Activated CD8-positive, alpha-beta T cell treated with anti-CD3 and anti-CD28 coated beads for 36 hours (primary cell): Measurements from ENCODE around the gene DBNL. TPM values are rescaled to one million over a fixed set of nuclear protein-coding genes. Genes with fewer than 3 reads are reported as not detected.

Experiments
- ATAC-seq: fragments of 200-7000 bp; cut with Tn5 transposase; one replicate; pipeline ENCODE4 v1.10.0; 2021; ENCODE audit warnings: mild to moderate bottlenecking, moderate library complexity
- CTCF ChIA-PET: fragments of 350-600 bp; sonication (Branson Sonifier 250); formaldehyde crosslinking; loops from one replicate; lab custom pipeline; 2021; ENCODE audit warnings: antibody characterized with exemption; lab: Charles Lee
- POLR2A ChIA-PET: fragments of 350-600 bp; sonication (Branson Sonifier 250); formaldehyde crosslinking; loops from one replicate; lab custom pipeline; 2021; ENCODE audit warnings: antibody characterized with exemption; lab: Charles Lee
- DNase-seq: peaks from one replicate; pipeline ENCODE4 v3.0.0-alpha.2; 2020
- H3K27ac Mint-ChIP-seq: one replicate; pipeline ENCODE4 v1.8.0; 2021; ENCODE audit warnings: mild to moderate bottlenecking, mixed read lengths
- H3K27me3 Mint-ChIP-seq: one replicate; pipeline ENCODE4 v1.8.0; 2021; ENCODE audit warnings: mixed read lengths
- H3K36me3 Mint-ChIP-seq: one replicate; pipeline ENCODE4 v1.8.0; 2021; ENCODE audit warnings: low read depth, mixed read lengths
- H3K4me1 Mint-ChIP-seq: one replicate; pipeline ENCODE4 v1.8.0; 2021; ENCODE audit warnings: low read depth, mixed read lengths
- H3K4me3 Mint-ChIP-seq: one replicate; pipeline ENCODE4 v1.8.0; 2021; ENCODE audit warnings: mild to moderate bottlenecking, moderate library complexity, mixed read lengths
- H3K9me3 Mint-ChIP-seq: one replicate; pipeline ENCODE4 v1.8.0; 2021; ENCODE audit warnings: mixed read lengths
- CTCF ChIP-seq: fragments of 200-600 bp; IDR thresholded peaks from one replicate; pipeline ENCODE4 v1.8.0; 2022; ENCODE audit warnings: antibody characterized with exemption, mild to moderate bottlenecking
- intact Hi-C: fragments of 100-400 bp; cut with micrococcal nuclease; formaldehyde crosslinking; loops from one replicate; pipeline ENCODE4 v1.10.0; 2022
- total RNA-seq, 2 experiments: library from RNA; stranded (reverse); gene quantifications; one replicate each; pipeline ENCODE4 v1.2.3, GENCODE V29; 2021

The DBNL gene
- total RNA-seq, 2 experiments from 2014 or later: 108 to 110 TPM

GRCh38 chr7:44087911-44088838 is 43.7 kb downstream of the DBNL start:
- Mint-ChIP-seq H3K9me3 (no peaks in the 10 kb centered on the region), H3K27ac (no peak overlapping the region), H3K36me3 (no peaks in the 10 kb centered on the region), H3K27me3 (no peaks in the 10 kb centered on the region), H3K4me3 (no peak overlapping the region), H3K4me1 (peaks cover 6% of the 10 kb centered on the region)
- ATAC-seq: no peak
- intact Hi-C loops: no loop called here
- no peak for DNase-seq
- CTCF ChIA-PET: no interaction called here
- no peak for TF ChIP-seq CTCF
- POLR2A ChIA-PET: interaction anchor here (0.5 kb wide), 1 partner anchor 941 kb away, joined by 3 read pairs; no protein-coding TSS in a partner anchor

GRCh38 chr7:44093102-44093641 is 48.7 kb downstream of the DBNL start:
- no peaks in the 10 kb centered on the region for H3K36me3 Mint-ChIP-seq
- no peaks in the 10 kb centered on the region for H3K27me3 Mint-ChIP-seq
- peaks cover 17% of the 10 kb centered on the region for H3K4me1 Mint-ChIP-seq
- no peaks in the 10 kb centered on the region for H3K9me3 Mint-ChIP-seq
- no peak overlapping the region for H3K27ac Mint-ChIP-seq
- POLR2A ChIA-PET: no interaction called here
- DNase-seq: no peak
- intact Hi-C loops: no loop called here
- ATAC-seq: no peak
- CTCF ChIA-PET: no interaction called here
- no peak overlapping the region for H3K4me3 Mint-ChIP-seq
- no peak for TF ChIP-seq CTCF

- ChIA-PET CTCF (no interaction called here), POLR2A (no interaction called here)
- H3K9me3 Mint-ChIP-seq: no peaks in the 10 kb centered on the region
- H3K27ac Mint-ChIP-seq: no peak overlapping the region
- H3K4me1 Mint-ChIP-seq: peaks cover 22% of the 10 kb centered on the region
- no peaks in the 10 kb centered on the region for H3K36me3 Mint-ChIP-seq
- intact Hi-C loops: no loop called here
- TF ChIP-seq CTCF: no peak
- no peaks in the 10 kb centered on the region for H3K27me3 Mint-ChIP-seq
- no peak for ATAC-seq
- no peak overlapping the region for H3K4me3 Mint-ChIP-seq
- no peak for DNase-seq
Observed at GRCh38 chr7:44094365-44094764, 49.9 kb downstream of the DBNL start.

GRCh38 chr7:44094883-44095592 is 50.5 kb downstream of the DBNL start:
- CTCF ChIA-PET: no interaction called here
- intact Hi-C loops: no loop called here
- Mint-ChIP-seq H3K4me3 (no peak overlapping the region), H3K4me1 (peaks cover 25% of the 10 kb centered on the region), H3K9me3 (no peaks in the 10 kb centered on the region), H3K27ac (no peak overlapping the region), H3K27me3 (no peaks in the 10 kb centered on the region), H3K36me3 (no peaks in the 10 kb centered on the region)
- POLR2A ChIA-PET: interaction anchor here (1.6 kb wide), 1 partner anchor 14 kb away, joined by 4 read pairs; no protein-coding TSS in a partner anchor
- DNase-seq (no peak), ATAC-seq (no peak)
- no peak for TF ChIP-seq CTCF
